Endothelial cell of umbilical vein (primary cell): ENCODE measurements around the gene PPP3CA. TPM values are rescaled to one million over a fixed set of nuclear protein-coding genes. Genes with fewer than 3 reads are reported as not detected.

ENCODE experiments used
- BruUV-seq: library from RNA; stranded (reverse); fragments of 400-500 nt; replicated peaks from 2 replicates; lab custom pipeline; 2021; lab: Mats Ljungman, UMichigan
- CTCF ChIA-PET: fragments of 300-600, 350-600 bp; sonication (Branson Sonifier 250); formaldehyde crosslinking; loops from one replicate; lab custom pipeline; 2021; ENCODE audit warnings: antibody characterized with exemption, inconsistent platforms; lab: Charles Lee
- POLR2A ChIA-PET: fragments of 300-600, 350-600 bp; sonication (Branson Sonifier 250); formaldehyde crosslinking; loops from one replicate; lab custom pipeline; 2021; ENCODE audit warnings: antibody characterized with exemption, inconsistent platforms; lab: Charles Lee
- DNase-seq: peaks from one replicate; pipeline ENCODE4 v3.0.0-alpha.2; 2011; ENCODE audit warnings: low read depth, low spot score
- FAIRE-seq: peaks from 2 replicates; lab custom pipeline; 2011; peaks lifted over from hg19 to GRCh38; lab: Jason Lieb, UNC
- H2AFZ ChIP-seq: 2 replicates; pipeline ENCODE4 v1.6.0; 2012; ENCODE audit warnings: low read depth, low read length, control low read depth, inconsistent platforms
- H3K27ac ChIP-seq: 2 replicates; pipeline ENCODE4 v1.5.1; 2011; ENCODE audit warnings: low read depth, mild to moderate bottlenecking, control low read depth, low read length, moderate library complexity; ENCODE audit not compliant: insufficient read depth
- H3K27me3 ChIP-seq, 2 experiments: 2 replicates each; pipeline versions ENCODE4 v1.6.0 to v1.6.1; 2011; ENCODE audit warnings: low read length in 2 of 2, mixed read lengths in 1 of 2; ENCODE audit not compliant: control insufficient read depth in 2 of 2, insufficient read depth in 2 of 2
- H3K36me3 ChIP-seq, 2 experiments: 2 replicates in 1 of 2; 3 replicates in 1 of 2; pipeline ENCODE4 v1.5.1; 2011; ENCODE audit warnings: low read length in 2 of 2, mild to moderate bottlenecking in 1 of 2, moderate library complexity in 1 of 2; ENCODE audit not compliant: control insufficient read depth in 2 of 2, insufficient read depth in 2 of 2; ENCODE audit errors: extremely low read depth in 1 of 2
- H3K4me1 ChIP-seq: 3 replicates; pipeline ENCODE4 v1.5.1; 2011; ENCODE audit warnings: mild to moderate bottlenecking, low read length; ENCODE audit not compliant: control insufficient read depth, insufficient read depth; ENCODE audit errors: extremely low read depth
- H3K4me2 ChIP-seq: 2 replicates; pipeline ENCODE4 v1.6.1; 2011; ENCODE audit warnings: low read length, control low read depth, mixed read lengths; ENCODE audit not compliant: insufficient read depth
- H3K4me3 ChIP-seq, 3 experiments: fragments of 200-600 bp in 1 of 3; sonication (generic), shearing (Covaris generic) in 1 of 3; replicated peaks in 1 of 3; 2 replicates each; pipeline ENCODE4 v1.5.1; 2011 to 2016; ENCODE audit warnings: control low read depth in 3 of 3, low read length in 3 of 3, mild to moderate bottlenecking in 2 of 3, inconsistent platforms in 1 of 3, low read depth in 1 of 3, moderate library complexity in 1 of 3; ENCODE audit not compliant: insufficient read depth in 1 of 3
- H3K79me2 ChIP-seq: 2 replicates; pipeline ENCODE4 v1.6.0; 2012; ENCODE audit warnings: low read length, inconsistent platforms; ENCODE audit not compliant: control insufficient read depth, insufficient read depth
- H3K9ac ChIP-seq: replicated peaks from 2 replicates; pipeline ENCODE3; 2011; ENCODE audit warnings: low read length, control low read depth; ENCODE audit not compliant: insufficient read depth; ENCODE audit errors: extremely low read depth
- H3K9me1 ChIP-seq: replicated peaks from 3 replicates; pipeline ENCODE4 v1.6.0; 2011; ENCODE audit warnings: mild to moderate bottlenecking, low read length; ENCODE audit not compliant: control insufficient read depth, insufficient read depth; ENCODE audit errors: extremely low read depth
- H3K9me3 ChIP-seq: replicated peaks from 2 replicates; pipeline ENCODE4 v1.5.1; 2012; ENCODE audit warnings: low read length, inconsistent platforms; ENCODE audit not compliant: control insufficient read depth, insufficient read depth
- H4K20me1 ChIP-seq: replicated peaks from 2 replicates; pipeline ENCODE3; 2011; ENCODE audit warnings: mild to moderate bottlenecking, low read length; ENCODE audit not compliant: control insufficient read depth, insufficient read depth; ENCODE audit errors: extremely low read depth
- CTCF ChIP-seq, 2 donors: IDR thresholded peaks; 1 replicate in 1 of 2; 2 replicates in 1 of 2; pipeline ENCODE4 v1.5.1; 2011; ENCODE audit warnings: low read length in 2 of 2, mild to moderate bottlenecking in 2 of 2, moderate library complexity in 2 of 2, control low read depth in 1 of 2, inconsistent platforms in 1 of 2, low read depth in 1 of 2; ENCODE audit not compliant: insufficient read depth in 1 of 2; ENCODE audit errors: extremely low read depth in 1 of 2
- EZH2 ChIP-seq: IDR thresholded peaks from 2 replicates; pipeline ENCODE4 v1.6.1; 2012; ENCODE audit warnings: borderline replicate concordance, low read depth, mild to moderate bottlenecking, moderate library complexity, low read length, inconsistent platforms; ENCODE audit not compliant: severe bottlenecking
- FOS ChIP-seq: IDR thresholded peaks from 2 replicates; pipeline ENCODE4 v1.6.1; 2011; ENCODE audit warnings: mild to moderate bottlenecking, low read length, moderate library complexity, borderline replicate concordance; ENCODE audit not compliant: insufficient read depth
- GATA2 ChIP-seq: IDR thresholded peaks from 2 replicates; pipeline ENCODE4 v1.7.0; 2011; ENCODE audit warnings: low read depth, mild to moderate bottlenecking, moderate library complexity, mixed read lengths, low read length; ENCODE audit not compliant: insufficient read length, insufficient read depth
- JUN ChIP-seq: IDR thresholded peaks from 2 replicates; pipeline ENCODE4 v1.6.1; 2011; ENCODE audit warnings: borderline replicate concordance, low read depth; ENCODE audit not compliant: insufficient read length, insufficient read depth
- MYC ChIP-seq: IDR thresholded peaks from one replicate; pipeline ENCODE4 v1.6.1; 2011; ENCODE audit warnings: mild to moderate bottlenecking, low read depth, low read length
- POLR2A ChIP-seq: IDR thresholded peaks from 2 replicates; pipeline ENCODE4 v1.6.1; 2012; ENCODE audit warnings: low read depth, mild to moderate bottlenecking, control low read depth, low read length
- POLR2AphosphoS5 ChIP-seq: IDR thresholded peaks from 2 replicates; pipeline ENCODE4 v1.6.1; 2012; ENCODE audit warnings: low read depth, mild to moderate bottlenecking, control low read depth, low read length, moderate library complexity; ENCODE audit not compliant: insufficient read depth
- dilution Hi-C: fragments of 300-500 bp; cut with MboI; formaldehyde crosslinking; loops from one replicate; pipeline ENCODE4 v1.15.0; 2019; ENCODE audit warnings: low sequenced_read_pairs; ENCODE audit not compliant: extremely low pct_ligation_motif_present
- intact Hi-C: fragments of 100-400 bp; cut with micrococcal nuclease; formaldehyde crosslinking; loops from one replicate; pipeline ENCODE4 v1.10.0; 2022
- polyA plus RNA-seq, 4 experiments: library from polyadenylated mRNA; depleted of rRNA in 3 of 4; stranded (reverse) in 3 of 4; unstranded in 1 of 4; fragments of >200 nt; gene quantifications; 2 replicates each; pipeline versions ENCODE4 v1.2.1 to v1.2.3, GENCODE V29; 2011 to 2012; ENCODE audit warnings: missing spikeins in 1 of 4
- total RNA-seq: library from RNA; stranded (reverse); gene quantifications from 2 replicates; pipeline ENCODE4 v1.2.3, GENCODE V29; 2021
- TF ChIP-seq, protein P1 (sequence below): IDR thresholded peaks from 2 replicates; pipeline ENCODE4 v1.6.1; 2011; ENCODE audit not compliant: insufficient read depth, insufficient read length

PPP3CA gene
- total and polyA plus RNA-seq, 2 donors (not counting 3 experiments of a cell fraction or from before 2014, with no cell fraction given) = 7.0 to 43.3 TPM

DNA sequence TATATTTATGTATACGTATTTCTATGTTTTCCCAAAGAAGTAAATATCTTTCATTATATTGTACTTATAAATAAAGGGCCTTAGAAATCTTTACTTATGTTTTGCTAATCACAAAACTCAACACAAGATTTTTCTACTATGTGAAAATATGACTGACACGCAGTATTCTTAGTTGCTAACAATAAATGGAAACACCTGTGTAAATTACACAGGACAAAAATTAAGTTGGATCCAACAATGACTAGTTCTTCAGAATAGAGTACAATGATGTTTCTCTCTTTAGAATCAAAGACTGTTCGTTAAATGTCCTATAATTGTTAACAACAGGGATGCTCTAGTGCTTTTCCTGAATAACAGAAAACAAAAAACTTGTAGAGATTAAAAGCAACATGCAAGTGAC lies 96.1 kb downstream of the PPP3CA start:
- CTCF ChIA-PET = interaction anchor here (1.6 kb wide), 1 partner anchor 14 kb away, joined by 5 read pairs; no protein-coding TSS in a partner anchor
- Histone ChIP-seq H3K27ac (no peak overlapping the region), H4K20me1 (peaks cover 2% of the 10 kb centered on the region), H3K4me1 (peaks cover 17% of the 10 kb centered on the region), H3K4me3 (no peak overlapping the region), H2AFZ (no peak overlapping the region), H3K27me3 (no peaks in the 10 kb centered on the region), H3K9me1 (no peaks in the 10 kb centered on the region), H3K36me3 (no peaks in the 10 kb centered on the region), H3K9me3 (no peaks in the 10 kb centered on the region), H3K4me2 (no peak overlapping the region), H3K79me2 (peaks cover 2% of the 10 kb centered on the region), H3K9ac (no peak overlapping the region)
- BruUV-seq = no TSS peak
- dilution Hi-C loops (no loop called here), intact Hi-C loops (no loop called here)
- DNase-seq (peak; percentile 58), FAIRE-seq (no peak)
- POLR2A ChIA-PET = no interaction called here
- no peak for TF ChIP-seq FOS
- TF ChIP-seq CTCF (IDR thresholded peaks at IDR 0.05; ENCODE audit: extremely low read depth in 1 of 2, insufficient read depth in 1 of 2, low read depth in 1 of 2, low read length in 2 of 2) = no peak
- TF ChIP-seq, protein P1, sequence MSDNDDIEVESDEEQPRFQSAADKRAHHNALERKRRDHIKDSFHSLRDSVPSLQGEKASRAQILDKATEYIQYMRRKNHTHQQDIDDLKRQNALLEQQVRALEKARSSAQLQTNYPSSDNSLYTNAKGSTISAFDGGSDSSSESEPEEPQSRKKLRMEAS = no peak
- no peak for TF ChIP-seq POLR2AphosphoS5
- TF ChIP-seq GATA2 = no peak
- no peak for TF ChIP-seq MYC
- TF ChIP-seq EZH2 = no peak
- no peak for TF ChIP-seq POLR2A
- no peak for TF ChIP-seq JUN
